ENCODE results near the gene SYNPO2L. TPM values are rescaled to one million over a fixed set of nuclear protein-coding genes. Genes with fewer than 3 reads are reported as not detected.
A peak's percentile ranks its signal among the peaks of the same experiment; 100 is the strongest.

Gene SYNPO2L
- total RNA-seq, 3 donors from 2014 or later: 0.15 TPM; not detected in 2

DNA sequence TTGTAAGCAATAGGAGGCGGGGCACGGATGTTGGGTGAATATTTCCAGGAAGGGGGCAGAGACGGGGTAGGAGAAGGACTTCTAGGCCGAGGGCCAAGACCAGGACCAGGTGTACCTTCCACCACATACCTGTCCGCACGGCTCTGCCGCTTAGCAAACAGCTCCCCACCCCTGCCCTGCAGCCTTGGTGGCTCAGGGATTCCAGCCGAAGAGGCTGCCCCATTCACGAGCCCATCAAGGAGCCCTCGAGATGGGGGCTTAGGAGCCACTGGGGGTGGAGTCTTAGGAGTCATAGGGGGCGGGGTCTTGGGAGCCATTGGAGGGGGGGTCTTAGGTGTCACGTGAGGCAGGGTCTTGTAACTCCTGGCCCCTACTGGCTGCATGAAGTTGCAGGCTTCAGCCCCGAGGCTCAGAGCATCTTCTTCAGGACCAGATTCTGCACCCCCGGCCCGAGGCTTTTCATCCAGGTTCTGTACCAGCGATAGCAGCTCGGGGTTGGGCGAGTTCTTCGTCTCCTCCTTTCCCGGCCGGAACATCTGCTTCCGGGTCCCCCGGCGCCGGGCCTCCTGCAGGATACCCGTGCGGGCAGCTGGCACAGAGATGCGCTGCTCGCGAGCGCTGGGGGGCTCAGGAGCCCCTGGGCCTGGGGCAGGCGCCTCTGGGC is 8.5 kb downstream of the SYNPO2L start:
- H3K9me3 ChIP-seq: no peaks in the 10 kb centered on the region
- TF ChIP-seq POLR2A (IDR thresholded peaks at IDR 0.05): no peak
- TF ChIP-seq, protein P1, sequence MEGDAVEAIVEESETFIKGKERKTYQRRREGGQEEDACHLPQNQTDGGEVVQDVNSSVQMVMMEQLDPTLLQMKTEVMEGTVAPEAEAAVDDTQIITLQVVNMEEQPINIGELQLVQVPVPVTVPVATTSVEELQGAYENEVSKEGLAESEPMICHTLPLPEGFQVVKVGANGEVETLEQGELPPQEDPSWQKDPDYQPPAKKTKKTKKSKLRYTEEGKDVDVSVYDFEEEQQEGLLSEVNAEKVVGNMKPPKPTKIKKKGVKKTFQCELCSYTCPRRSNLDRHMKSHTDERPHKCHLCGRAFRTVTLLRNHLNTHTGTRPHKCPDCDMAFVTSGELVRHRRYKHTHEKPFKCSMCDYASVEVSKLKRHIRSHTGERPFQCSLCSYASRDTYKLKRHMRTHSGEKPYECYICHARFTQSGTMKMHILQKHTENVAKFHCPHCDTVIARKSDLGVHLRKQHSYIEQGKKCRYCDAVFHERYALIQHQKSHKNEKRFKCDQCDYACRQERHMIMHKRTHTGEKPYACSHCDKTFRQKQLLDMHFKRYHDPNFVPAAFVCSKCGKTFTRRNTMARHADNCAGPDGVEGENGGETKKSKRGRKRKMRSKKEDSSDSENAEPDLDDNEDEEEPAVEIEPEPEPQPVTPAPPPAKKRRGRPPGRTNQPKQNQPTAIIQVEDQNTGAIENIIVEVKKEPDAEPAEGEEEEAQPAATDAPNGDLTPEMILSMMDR (IDR thresholded peaks at IDR 0.05): no peak
- TF ChIP-seq POLR2AphosphoS5 (IDR thresholded peaks at IDR 0.05): no peak
- no peaks in the 10 kb centered on the region for H3K36me3 ChIP-seq
- H3K4me1 ChIP-seq: no peaks in the 10 kb centered on the region
- H3K27me3 ChIP-seq: no peaks in the 10 kb centered on the region
- H3K27ac ChIP-seq: peak overlapping the region; percentile 48 to 59
- intact Hi-C loops (cut with DNase I; ENCODE audit: low total_unique reads): no loop called here
- peak overlapping the region; percentile 64 to 92 (median 78) for H3K4me3 ChIP-seq
- DNase-seq (ENCODE audit: low spot score in 2 of 2): peak; percentile 40 to 71

DNA sequence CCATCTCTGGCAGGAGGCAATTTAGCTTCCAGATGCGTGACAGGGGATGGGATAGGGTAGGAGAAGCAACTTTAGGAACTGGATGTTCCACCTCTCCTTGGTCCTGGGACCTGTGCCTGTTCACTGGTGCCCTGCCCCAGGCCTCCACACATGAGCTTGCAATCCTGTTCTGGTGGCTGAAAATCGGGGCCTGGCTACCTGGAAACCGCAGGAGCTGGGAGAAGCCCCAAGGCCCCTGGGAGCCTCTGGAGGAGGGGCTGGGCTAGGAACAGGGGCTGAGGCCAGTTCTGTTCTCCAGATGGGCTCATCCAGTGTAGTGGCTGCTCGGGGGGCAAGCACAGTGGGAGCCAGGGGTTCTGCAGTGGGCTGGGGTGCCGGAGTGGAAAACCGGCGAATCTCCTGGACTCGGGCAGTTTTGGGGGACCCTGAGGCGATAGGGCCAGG is 9.2 kb downstream of the SYNPO2L start:
- DNase-seq (ENCODE audit: low spot score in 2 of 2): no peak
- TF ChIP-seq, protein P1 (IDR thresholded peaks at IDR 0.05): no peak
- H3K9me3 ChIP-seq: no peaks in the 10 kb centered on the region
- intact Hi-C loops (cut with DNase I; ENCODE audit: low total_unique reads): no loop called here
- no peaks in the 10 kb centered on the region for H3K36me3 ChIP-seq
- no peaks in the 10 kb centered on the region for H3K4me1 ChIP-seq
- peak overlapping the region in 2 of 3 donors; percentile 78 to 92 for H3K4me3 ChIP-seq
- H3K27me3 ChIP-seq: no peaks in the 10 kb centered on the region
- peak overlapping the region; percentile 48 to 59 for H3K27ac ChIP-seq

DNA sequence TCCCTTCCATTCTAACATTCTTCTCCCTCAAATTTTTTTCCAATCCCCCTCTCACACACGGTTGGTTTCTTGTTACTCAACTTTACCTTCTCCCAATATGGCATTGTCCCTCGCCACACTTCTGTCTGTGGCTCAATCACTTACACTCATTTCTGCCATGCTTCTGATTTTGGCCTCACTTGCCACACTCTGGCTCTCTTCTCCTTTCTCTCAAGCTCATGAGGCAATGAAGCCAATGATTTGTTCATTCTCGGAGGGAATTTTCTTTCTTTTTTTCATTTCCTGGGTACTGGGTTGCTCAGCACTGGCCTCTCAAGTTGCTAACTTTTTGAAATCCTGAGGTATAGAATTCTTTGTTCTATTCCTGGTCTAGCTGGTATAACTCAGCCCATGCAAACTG is 10.6 kb downstream of the SYNPO2L start:
- no peak for DNase-seq (ENCODE audit: low spot score in 2 of 2)
- Histone ChIP-seq H3K36me3 (no peaks in the 10 kb centered on the region), H3K4me1 (no peaks in the 10 kb centered on the region), H3K4me3 (no peak overlapping the region), H3K27ac (no peak overlapping the region), H3K27me3 (no peaks in the 10 kb centered on the region), H3K9me3 (no peaks in the 10 kb centered on the region)
- TF ChIP-seq, protein P1 (IDR thresholded peaks at IDR 0.05): no peak
- TF ChIP-seq POLR2A (IDR thresholded peaks at IDR 0.05) (no peak), POLR2AphosphoS5 (IDR thresholded peaks at IDR 0.05) (no peak)
- intact Hi-C loops (cut with DNase I; ENCODE audit: low total_unique reads): loop anchor here (2.0 kb wide), 1 partner anchor 116 kb away; no protein-coding TSS in a partner anchor

DNA sequence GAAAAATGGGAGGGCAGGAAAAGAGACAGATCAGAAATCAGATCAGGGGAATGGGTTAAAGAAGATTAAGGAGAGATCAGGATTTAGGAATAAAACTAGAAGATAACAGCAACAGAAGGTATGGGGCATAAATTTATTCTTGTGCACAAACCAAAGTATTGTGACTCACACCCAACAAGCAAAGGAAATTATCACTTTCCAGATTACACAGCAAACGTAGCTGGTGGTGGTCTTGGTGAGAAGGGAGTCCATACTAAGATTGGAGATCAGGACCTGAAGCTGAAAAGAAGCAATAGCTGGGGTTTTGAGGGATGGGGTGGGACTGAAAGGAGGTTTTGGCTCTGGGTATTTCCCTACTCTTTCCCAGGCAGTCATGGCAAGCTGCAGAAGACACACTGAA is 11.1 kb downstream of the SYNPO2L start:
- no peaks in the 10 kb centered on the region for H3K4me1 ChIP-seq
- TF ChIP-seq, protein P1 (IDR thresholded peaks at IDR 0.05): no peak
- TF ChIP-seq POLR2AphosphoS5 (IDR thresholded peaks at IDR 0.05): no peak
- no peak for TF ChIP-seq POLR2A (IDR thresholded peaks at IDR 0.05)
- H3K4me3 ChIP-seq: no peak overlapping the region
- DNase-seq (ENCODE audit: low spot score in 2 of 2): no peak
- no peak overlapping the region for H3K27ac ChIP-seq
- intact Hi-C loops (cut with DNase I; ENCODE audit: low total_unique reads): loop anchor here (2.0 kb wide), 1 partner anchor 116 kb away; no protein-coding TSS in a partner anchor
- H3K36me3 ChIP-seq: no peaks in the 10 kb centered on the region
- no peaks in the 10 kb centered on the region for H3K27me3 ChIP-seq
- H3K9me3 ChIP-seq: no peaks in the 10 kb centered on the region

DNA sequence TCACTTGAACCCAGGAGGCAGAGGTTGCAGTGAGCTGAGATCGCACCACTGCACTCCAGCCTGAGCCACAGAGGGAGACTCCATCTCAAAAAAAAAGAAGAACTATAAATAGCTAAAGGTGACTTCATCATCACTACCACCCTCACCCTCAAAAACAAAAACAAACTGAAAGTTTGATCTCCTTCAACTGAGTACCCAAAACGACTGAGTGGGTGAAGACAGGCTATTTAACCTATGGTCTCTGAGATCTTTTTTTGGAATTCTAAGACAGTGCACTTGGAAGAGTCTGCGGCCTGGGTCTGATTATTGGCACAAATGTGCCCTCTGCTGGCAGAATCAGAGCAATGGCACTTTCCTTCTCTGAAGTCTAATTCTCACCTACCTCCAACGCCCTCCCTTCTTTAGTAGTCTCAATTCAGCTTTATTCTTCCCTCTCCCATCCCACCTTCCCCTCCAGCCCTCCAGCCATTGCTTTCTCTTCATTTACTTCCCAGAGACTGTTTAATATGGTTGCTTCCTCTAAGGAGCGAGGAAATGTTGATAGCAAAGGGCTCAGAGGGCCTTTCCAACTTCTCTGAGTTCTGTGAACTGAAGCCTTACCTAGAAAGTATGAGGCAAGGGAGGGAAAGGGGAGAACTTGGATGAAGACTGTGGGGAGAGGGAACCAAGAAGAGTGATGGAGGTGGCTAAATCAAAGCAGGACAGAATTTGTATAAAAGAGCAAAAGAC is 11.7 kb downstream of the SYNPO2L start:
- Histone ChIP-seq H3K4me3 (no peak overlapping the region), H3K27ac (no peak overlapping the region), H3K4me1 (no peaks in the 10 kb centered on the region), H3K36me3 (no peaks in the 10 kb centered on the region), H3K9me3 (no peaks in the 10 kb centered on the region), H3K27me3 (no peaks in the 10 kb centered on the region)
- TF ChIP-seq POLR2AphosphoS5 (IDR thresholded peaks at IDR 0.05): peak in 1 of 3 donors; percentile 21
- TF ChIP-seq POLR2A (IDR thresholded peaks at IDR 0.05): no peak
- TF ChIP-seq, protein P1 (IDR thresholded peaks at IDR 0.05): peak; percentile 76 to 98 (median 89)
- DNase-seq (ENCODE audit: low spot score in 2 of 2): peak; percentile 41 to 51
- intact Hi-C loops (cut with DNase I; ENCODE audit: low total_unique reads): loop anchor here (2.0 kb wide), 1 partner anchor 115 kb away; no protein-coding TSS in a partner anchor
